GM12864 (cell line): ENCODE measurements around the gene LIM2.

Experiments used
- DNase-seq: peaks from one replicate; pipeline ENCODE4 v3.0.0-alpha.2; 2011; ENCODE audit warnings: low read depth
- H3K4me3 ChIP-seq: 2 replicates; pipeline ENCODE4 v1.5.1; 2011; ENCODE audit warnings: mild to moderate bottlenecking, low read depth, low read length, control low read depth
- CTCF ChIP-seq: IDR thresholded peaks from 2 replicates; pipeline ENCODE4 v1.5.1; 2011; ENCODE audit warnings: low read depth, mild to moderate bottlenecking, moderate library complexity, low read length, control low read depth, inconsistent platforms; ENCODE audit errors: missing control alignments

Gene LIM2

GRCh38 chr19:51370230-51370629 is 17.5 kb downstream of the LIM2 start:
- no peak for TF ChIP-seq CTCF
- no peak overlapping the region for H3K4me3 ChIP-seq
- DNase-seq, result no peak

GRCh38 chr19:51368366-51369282 is 19.1 kb downstream of the LIM2 start, which contains the start of gene CLDND2:
CLDND2 (minus strand) TSS chr19:51369003; CDS start chr19:51368577, 426 bp downstream.
- H3K4me3 ChIP-seq, result peak within 1 kb of the TSS; percentile 73
- TF ChIP-seq CTCF, result no peak
- no peak for DNase-seq

GRCh38 chr19:51367565-51368365 is 20.0 kb downstream of the LIM2 start:
- DNase-seq, result peak; percentile 93
- peak overlapping the region; percentile 73 for H3K4me3 ChIP-seq
- TF ChIP-seq CTCF, result no peak

GRCh38 chr19:51367255-51367564 is 20.6 kb downstream of the LIM2 start:
- DNase-seq, result no peak
- no peak for TF ChIP-seq CTCF
- peak overlapping the region; percentile 73 for H3K4me3 ChIP-seq

GRCh38 chr19:51366389-51367254 is 21.2 kb downstream of the LIM2 start:
- peak overlapping the region; percentile 73 for H3K4me3 ChIP-seq
- no peak for TF ChIP-seq CTCF
- peak; percentile 92 for DNase-seq

GRCh38 chr19:51365965-51366388 is 21.8 kb downstream of the LIM2 start, which contains the start of gene ETFB:
ETFB (minus strand) TSS chr19:51366388; CDS start chr19:51366326, 62 bp downstream.
- peak within 1 kb of the TSS; percentile 73 for H3K4me3 ChIP-seq
- DNase-seq, result no peak
- no peak for TF ChIP-seq CTCF
